ENCODE measurements around the gene MSL1. TPM values are rescaled to one million over a fixed set of nuclear protein-coding genes. Genes with fewer than 3 reads are reported as not detected.
A peak's percentile ranks its signal among the peaks of the same experiment; 100 is the strongest.

Gene MSL1
- total RNA-seq, 1 donor from 2014 or later: 46.8 TPM

GRCh38 chr17:40100669-40101366 lies 21.0 kb upstream of the MSL1 start:
- peak; percentile 99 for DNase-seq
- intact Hi-C loops (cut with DNase I): loop anchor here (5.0 kb wide), 1 partner anchor 34 kb away; no protein-coding TSS in a partner anchor
- ATAC-seq (ENCODE audit: poor library complexity): peak; percentile 74

DNA sequence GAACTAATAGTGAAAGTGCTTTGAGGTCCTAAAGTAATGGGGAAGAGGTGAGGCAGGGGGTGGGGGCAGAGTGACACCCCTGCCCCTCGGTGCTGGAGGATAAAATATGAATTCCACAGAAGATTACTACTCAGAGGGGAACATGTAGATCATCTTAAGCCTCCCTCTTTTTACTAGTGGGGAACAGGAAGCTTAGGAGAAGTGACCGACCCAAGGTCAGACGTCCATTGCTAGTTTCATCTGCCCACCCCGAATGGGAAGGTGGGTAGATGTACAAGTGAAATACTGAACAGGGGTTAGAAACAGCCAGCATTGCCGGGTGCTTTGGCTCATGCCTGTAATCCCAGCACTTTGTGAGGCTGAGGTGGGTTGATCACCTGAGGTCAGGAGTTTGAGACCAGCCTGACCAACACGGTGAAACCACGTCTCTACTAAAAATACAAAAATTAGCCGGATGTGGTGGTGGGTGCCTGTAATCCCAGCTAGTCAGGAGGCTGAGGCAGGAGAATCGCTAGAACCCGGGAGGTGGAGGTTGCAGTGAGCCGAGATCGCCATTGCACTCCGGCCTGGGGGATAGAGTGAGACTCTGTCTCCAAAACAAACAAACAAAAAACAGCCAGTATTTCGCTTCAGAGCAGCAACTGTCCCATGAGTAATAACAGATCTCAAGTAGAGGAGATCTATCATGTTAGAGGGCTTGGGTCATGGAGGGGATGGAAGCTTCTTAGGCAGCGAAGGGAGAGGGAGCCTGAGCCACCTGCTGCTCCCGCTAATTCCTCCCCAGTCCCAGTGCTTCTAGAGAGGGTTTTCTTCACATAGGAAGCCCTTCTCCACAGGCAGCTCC lies 20.2 kb upstream of the MSL1 start:
- ATAC-seq (ENCODE audit: poor library complexity) (no peak), DNase-seq (no peak)
- intact Hi-C loops (cut with DNase I): loop anchor here (5.0 kb wide), 1 partner anchor 34 kb away; no protein-coding TSS in a partner anchor

- intact Hi-C loops (cut with DNase I): loop anchor here (5.0 kb wide), 1 partner anchor 36 kb away; no protein-coding TSS in a partner anchor
- ATAC-seq (ENCODE audit: poor library complexity) (no peak), DNase-seq (no peak)
These were observed 18.6 kb upstream of the MSL1 start for GRCh38 chr17:40103071-40103661.

DNA sequence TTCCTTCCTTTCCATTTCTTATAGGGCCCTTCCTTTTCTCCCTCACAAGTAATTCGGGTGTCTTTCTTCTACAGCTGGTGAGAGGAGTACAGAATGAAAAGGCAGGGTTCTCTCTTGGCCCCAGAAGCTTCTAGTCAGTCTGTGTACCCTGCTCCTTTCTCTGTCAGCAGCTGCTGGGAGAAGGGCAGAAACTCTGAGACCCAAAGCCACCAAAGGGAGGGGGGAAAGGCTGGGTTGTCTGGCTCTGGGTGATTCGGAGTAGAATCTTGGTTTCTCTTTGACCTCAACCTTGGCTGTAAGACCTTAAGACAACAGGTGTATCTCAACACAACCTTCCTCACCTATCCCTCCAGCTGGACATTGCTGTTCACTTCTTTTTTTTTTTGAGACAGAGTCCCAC lies 18.1 kb upstream of the MSL1 start:
- DNase-seq (no peak), ATAC-seq (ENCODE audit: poor library complexity) (no peak)
- intact Hi-C loops (cut with DNase I): loop anchor here (5.0 kb wide), 1 partner anchor 36 kb away; no protein-coding TSS in a partner anchor

DNA sequence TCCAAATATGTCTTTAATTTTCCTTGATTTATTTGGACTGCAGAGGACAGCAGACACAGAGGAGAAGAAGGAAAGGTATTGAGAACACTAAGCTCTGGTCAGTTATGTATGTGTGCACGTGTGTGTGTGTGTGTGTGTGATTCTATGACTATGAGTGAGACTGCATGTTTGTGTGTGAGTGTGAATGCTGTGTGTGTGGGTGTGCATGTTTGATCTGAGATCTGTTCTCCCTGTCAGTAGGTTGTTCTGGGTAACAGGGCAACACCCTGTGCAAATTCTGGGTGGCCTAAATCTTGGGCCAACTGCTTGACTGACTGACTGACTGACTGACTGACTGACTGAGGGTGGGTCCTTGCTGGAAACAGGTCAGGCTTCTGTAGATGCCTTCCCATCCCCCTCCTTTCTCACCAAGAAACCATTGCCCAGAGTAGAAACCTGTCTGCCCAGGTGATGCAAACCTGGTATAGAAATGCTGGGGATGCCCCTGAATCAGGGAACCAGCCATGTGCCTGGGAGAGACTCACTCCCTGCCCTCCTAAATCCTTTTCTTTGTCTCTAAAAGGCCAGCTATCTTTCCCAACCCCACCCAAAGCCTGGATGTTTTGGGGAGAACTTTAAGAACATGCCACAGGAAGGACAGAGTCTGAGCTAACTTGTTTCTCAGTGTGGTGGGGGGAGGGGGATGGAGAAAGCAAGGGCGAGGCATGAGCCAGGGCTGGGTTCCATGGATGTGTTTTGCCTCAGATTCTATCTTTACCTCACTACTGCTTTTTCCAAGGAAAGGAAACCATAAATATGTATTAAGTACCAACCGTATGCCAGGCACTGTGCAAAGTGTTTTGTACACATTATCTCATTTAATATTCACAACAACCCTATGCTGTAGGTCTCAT lies 16.9 kb upstream of the MSL1 start:
- no peak for DNase-seq
- intact Hi-C loops (cut with DNase I): loop anchor here (5.0 kb wide), 1 partner anchor 38 kb away; no protein-coding TSS in a partner anchor
- no peak for ATAC-seq (ENCODE audit: poor library complexity)

DNA sequence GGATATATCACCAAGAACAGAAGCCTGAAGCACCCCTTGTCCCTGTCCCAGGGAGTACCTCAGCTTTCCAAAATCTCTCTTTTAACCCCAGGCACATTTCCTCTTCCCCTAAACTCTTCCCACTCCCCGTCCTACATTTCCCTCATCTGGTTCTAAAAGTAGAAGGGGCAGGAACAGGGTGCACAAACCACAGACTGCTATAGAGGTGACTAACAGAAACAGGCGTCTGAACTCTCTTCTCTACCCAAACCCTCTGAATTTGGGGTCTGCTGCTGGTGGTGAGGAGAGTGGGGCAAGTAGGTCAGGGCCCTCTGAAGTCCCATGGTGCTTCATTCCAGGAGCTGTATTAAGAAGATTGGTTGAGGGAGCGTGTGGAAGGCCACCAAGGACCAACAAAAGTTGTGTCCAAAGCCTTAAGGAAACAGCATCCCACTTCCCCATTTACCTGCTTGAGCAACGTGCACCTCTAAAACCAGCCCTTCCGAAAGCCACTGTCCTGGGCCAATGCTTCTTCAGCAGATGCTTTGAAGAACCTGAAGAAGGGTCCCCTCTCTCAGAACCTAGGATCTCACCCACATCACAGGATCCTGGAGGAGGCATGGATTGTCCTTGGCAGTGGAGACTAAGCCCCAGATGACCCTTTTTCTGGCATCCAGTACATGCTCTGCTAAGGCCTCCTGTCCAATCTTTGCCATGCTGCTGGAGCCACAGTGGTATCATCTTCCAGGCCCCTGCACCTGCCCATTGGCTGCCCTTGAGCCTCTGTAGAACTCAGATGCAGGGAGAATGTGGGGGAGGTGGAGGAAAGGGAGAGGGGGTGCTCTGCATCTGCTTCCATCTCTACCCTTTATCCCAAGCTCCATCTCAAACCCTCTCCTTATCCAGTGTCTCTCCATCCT lies 15.7 kb upstream of the MSL1 start:
- ATAC-seq (ENCODE audit: poor library complexity): no peak
- no peak for DNase-seq
- intact Hi-C loops (cut with DNase I): no loop called here

DNA sequence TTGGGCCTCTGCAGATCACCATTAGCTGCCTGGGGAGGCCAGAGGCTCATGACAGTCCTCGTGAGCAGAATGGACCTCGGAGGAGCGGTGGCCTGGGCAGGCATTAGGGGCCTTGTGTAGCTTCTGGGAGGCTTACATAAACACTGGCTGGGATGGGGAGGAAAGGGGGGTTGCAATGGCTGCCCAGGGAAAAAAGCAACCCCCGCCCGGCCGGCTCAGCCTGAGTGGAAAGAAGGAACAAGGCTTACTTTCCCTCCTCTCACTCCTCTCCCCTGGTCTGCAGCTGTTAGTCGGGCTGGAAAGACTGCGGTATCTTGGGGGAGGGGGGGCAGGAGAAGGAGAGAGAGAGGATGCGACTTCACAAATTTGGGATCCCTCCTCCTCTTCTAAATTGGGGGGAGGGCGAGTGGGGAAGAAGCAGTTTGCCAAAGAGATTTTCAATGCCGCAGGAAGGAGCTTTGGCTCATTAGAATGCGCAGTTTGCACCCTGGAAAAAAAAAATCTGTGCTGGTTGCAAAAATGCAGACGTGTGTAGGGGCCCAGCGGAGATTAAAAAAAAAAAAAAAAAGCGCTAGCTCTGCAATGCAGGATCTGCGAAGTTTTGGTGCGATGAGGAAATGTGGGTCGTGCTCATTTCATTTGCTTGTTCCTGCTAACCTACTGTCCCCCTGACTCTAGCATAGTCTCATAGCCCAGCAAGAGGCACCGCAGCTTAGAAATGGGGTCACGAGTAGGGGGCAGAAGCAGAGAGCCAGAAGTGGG lies 14.8 kb upstream of the MSL1 start:
- ATAC-seq (ENCODE audit: poor library complexity): no peak
- intact Hi-C loops (cut with DNase I): no loop called here
- no peak for DNase-seq

DNA sequence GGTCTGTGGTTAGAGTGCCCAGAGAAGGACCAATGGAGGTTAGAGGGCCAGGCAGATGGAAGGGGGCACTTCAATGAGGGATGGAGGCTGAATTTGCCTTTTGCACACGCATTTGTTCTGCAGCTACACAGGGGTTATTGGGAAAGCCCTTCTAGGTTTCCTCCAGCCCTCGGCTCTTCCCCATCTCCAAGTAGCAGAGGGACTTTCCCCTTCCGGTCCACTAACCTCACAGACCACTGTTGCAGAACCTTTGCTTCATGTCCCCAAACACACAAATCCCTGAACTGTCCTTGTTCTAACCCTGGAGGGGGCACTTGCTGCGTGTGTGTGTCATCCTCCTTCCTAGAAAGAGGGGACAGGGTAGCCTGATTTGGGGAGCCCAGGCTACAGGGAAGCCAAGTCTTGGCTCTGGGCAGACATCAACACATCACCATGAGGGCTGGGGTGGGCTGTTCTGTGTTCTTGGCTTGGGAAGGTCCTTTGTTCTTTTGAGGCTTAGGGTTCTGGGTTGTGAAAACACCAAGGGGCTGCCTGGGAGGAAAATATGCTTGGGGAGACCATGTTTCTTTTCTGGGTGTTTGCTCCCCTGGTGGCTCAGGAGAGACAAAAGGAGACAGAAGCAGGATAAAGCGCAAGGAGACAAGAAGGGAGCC lies 14.1 kb upstream of the MSL1 start:
- intact Hi-C loops (cut with DNase I): no loop called here
- ATAC-seq (ENCODE audit: poor library complexity) (no peak), DNase-seq (no peak)

DNA sequence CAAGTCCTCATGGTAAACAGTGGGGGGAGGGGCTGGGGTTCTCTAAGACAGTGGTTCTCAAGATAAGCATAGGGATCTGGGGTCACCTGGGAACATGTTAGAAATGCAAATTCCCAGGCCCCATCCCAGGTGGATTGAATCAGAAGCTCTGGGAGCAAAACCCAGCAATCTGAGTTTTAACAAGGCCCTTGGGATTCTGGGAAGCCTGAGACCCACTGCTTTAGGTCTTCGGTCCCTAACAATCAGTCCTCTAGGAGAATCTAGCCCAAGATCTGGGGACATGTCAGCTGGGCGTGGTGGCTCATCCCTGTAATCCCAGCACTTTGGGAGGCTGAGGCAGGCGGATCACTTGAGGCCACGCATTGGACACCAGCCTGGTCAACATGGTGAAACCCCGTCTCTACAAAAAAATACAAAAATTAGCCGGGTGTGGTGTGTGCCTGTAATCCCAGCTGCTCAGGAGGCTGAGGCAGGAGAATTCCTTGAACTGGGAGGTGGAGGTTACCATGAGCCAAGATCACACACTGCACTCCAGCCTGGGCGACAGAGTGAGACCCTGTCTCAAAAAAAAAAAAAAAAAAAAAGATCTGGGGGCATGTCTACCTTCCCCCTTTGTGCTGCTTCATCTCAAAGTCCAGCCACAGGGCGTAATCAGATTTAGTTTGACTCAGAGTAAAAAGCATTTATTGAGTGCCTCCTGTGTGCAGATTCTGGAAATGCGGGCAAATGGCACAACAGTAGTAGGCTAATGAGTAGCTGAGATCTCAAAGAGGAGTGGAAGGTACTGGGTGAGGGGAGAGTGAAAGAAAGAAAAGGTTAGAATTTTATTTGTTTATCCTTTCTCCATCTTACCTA lies 12.6 kb upstream of the MSL1 start:
- no peak for DNase-seq
- no peak for ATAC-seq (ENCODE audit: poor library complexity)
- intact Hi-C loops (cut with DNase I): no loop called here

DNA sequence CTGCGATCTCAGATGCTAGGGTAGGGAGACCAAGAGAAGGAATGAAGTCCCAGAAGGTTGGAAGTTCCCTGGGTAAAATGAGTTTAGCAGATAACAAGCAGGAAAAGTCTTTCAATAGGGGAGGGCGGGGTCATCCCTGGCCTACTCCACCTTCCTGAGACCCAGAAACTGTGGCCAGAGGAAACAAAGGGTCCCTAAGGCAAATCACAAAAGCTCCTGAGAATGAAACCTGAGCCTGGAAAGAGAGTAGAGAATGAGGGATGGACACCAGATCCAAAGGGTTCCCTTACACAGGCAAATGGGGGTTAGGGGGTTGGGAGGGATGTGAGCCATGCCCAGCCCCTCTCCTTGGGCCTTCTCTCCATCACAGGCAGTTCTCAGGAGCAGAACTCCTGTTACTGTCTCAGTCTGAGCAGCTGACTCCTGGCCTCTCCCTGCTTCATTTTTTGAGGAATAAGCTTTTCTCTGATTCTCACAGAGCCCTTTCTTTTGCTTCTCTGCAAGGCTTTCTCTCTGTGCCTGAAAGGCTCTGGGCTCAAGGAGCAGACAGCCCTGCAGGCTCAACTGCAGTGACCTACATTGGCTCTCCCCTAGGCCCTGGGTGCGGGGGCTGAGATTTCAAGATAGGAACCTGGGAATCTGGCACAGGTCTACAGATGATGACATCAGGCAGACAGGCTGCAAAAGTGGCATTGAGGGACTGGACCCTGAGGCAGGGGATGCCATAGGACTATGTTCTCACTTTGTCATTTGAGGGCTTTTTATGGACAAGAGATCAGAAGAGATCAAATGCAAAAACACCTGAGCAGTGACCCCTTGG lies 11.5 kb upstream of the MSL1 start:
- ATAC-seq (ENCODE audit: poor library complexity) (no peak), DNase-seq (no peak)
- intact Hi-C loops (cut with DNase I): loop anchor here (2.0 to 5.0 kb wide), 2 partner anchors 47 to 57 kb away; partner anchors contain the start of gene THRA

DNA sequence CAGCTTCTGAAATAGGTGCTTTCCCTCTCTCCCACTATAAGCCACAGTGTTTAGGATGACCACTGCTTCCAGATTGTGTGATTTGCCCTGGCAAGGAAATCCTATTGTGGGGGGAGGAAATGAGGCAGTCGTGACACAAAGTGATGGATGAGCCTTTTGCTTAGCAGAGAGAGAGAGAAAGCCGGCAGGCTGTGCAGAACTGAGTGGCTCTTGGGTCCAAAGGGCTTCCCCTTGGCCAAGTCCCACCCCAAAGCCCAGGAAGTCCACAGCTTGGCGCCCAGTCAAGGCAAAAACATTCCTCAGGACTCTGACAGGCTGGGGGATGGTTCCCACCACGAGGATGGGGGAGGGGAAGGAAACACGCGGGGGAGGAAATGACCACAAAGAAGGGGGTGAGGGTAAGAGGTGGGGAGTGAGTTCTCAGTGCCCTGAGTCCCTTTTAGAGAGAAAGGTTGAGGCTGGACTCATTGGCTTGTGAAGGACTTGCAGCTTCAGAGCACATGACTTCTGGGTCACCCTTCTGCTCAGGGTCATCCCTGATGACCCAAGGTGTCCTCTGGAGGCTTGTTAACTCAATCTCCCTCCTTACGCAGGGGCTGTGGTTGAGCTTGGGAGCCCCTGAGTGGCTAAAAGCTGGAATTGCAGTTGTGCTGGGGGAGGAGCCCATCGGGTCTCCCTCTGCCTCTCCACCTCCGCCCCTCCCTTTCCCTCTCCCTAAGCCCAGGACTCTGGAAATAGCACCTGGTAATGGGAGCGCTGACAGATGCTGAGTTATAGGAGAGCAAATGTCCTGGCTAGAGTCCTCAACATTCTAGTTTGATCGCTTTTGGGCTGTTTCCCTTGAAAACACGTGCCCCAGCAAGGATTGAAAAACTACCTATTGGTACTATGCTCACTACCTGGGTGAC lies 10.3 kb upstream of the MSL1 start:
- intact Hi-C loops (cut with DNase I): loop anchor here (2.0 to 5.0 kb wide), 2 partner anchors 49 to 56 kb away; partner anchors contain the start of gene THRA
- DNase-seq (peak; percentile 92), ATAC-seq (ENCODE audit: poor library complexity) (peak; percentile 77)

DNA sequence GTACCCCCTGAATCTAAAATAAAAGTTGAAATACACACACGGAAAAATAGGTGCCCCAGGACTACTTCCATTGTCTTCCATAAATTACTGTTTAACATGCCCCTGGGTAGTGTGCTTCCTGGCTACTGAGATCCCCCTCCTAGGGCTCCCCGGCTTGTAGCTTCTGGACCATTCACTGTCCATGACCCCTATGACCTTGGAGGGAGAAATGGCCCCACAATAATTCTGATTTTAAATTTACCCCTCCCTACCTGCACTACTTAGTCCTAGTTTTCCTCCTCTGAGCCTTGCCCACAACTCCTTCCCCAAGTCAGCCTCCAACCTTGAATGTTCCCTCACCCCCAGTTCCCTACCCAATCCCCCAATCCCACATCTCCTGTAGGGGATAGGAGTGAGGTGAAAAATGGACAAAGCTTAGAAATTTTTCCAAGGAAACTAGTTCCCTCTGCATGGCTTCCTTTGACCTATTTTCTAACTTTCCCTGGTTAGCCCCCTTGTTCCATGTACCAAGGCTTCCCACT lies 9.5 kb upstream of the MSL1 start:
- intact Hi-C loops (cut with DNase I): loop anchor here (5.0 kb wide), 1 partner anchor 55 kb away; no protein-coding TSS in a partner anchor
- DNase-seq (no peak), ATAC-seq (ENCODE audit: poor library complexity) (no peak)

DNA sequence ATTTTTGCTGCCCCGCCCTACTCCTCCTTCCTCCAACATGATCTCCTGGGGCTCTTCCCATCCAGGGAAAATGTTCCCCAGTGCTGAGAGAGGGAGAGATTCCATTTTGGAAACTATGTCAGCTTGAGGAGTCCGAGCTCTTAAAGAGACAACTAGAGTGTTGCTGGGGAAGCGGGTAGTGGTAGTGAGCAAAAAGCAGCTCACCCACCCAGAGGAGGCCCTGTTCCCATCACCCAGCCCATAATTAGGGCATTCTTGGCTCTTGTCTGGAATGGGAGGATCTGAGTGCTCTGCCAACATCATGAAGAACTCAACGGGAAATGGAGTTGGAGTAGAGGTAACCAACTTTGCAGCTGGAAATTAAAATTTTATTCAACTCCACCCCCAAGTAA lies 9.1 kb upstream of the MSL1 start:
- intact Hi-C loops (cut with DNase I): loop anchor here (5.0 kb wide), 1 partner anchor 55 kb away; no protein-coding TSS in a partner anchor
- ATAC-seq (ENCODE audit: poor library complexity): peak; percentile 1
- no peak for DNase-seq
